Right atrium auricular region (tissue), 2 donors: ENCODE measurements around the gene HSD17B12. TPM values are rescaled to one million over a fixed set of nuclear protein-coding genes. Genes with fewer than 3 reads are reported as not detected.

Experiments used
- DNase-seq: peaks from one replicate; pipeline ENCODE4 v3.0.0-alpha.2; 2019; ENCODE audit warnings: low spot score
- H3K27ac ChIP-seq, 2 donors: fragments of 200-600 bp; sonication (generic); 1 replicate in 1 of 2; 2 replicates in 1 of 2; pipeline ENCODE4 v1.5.1; 2016 to 2019
- H3K27me3 ChIP-seq, 2 donors: fragments of 200-600 bp; sonication (generic); one replicate each; pipeline versions ENCODE4 v1.5.1 to v1.6.0; 2017 to 2019
- H3K36me3 ChIP-seq: fragments of 200-600 bp; sonication (generic); one replicate; pipeline ENCODE4 v1.5.1; 2016
- H3K4me1 ChIP-seq, 2 donors: fragments of 200-600 bp; sonication (generic); one replicate each; pipeline versions ENCODE4 v1.5.1 to v1.6.0; 2017 to 2019
- H3K4me3 ChIP-seq, 2 donors: fragments of 200-600 bp; sonication (generic); 1 replicate in 1 of 2; 2 replicates in 1 of 2; pipeline ENCODE4 v1.5.1; 2017 to 2019; ENCODE audit warnings: mild to moderate bottlenecking in 1 of 2, moderate library complexity in 1 of 2
- H3K9me3 ChIP-seq, 2 donors: fragments of 200-600 bp; sonication (generic); one replicate each; pipeline ENCODE4 v1.5.1; 2019
- total RNA-seq, 2 donors: library from RNA; depleted of rRNA; stranded (reverse); fragments of >200 nt; gene quantifications; one replicate each; pipeline ENCODE4 v1.1.0, GENCODE V29; 2016
- TF ChIP-seq, protein P1 (sequence below), 2 donors: fragments of 200-600 bp; sonication (generic); IDR thresholded peaks; one replicate each; pipeline ENCODE4 v1.5.1; 2019; ENCODE audit warnings: antibody characterized with exemption in 2 of 2

Gene HSD17B12
- total RNA-seq, 2 donors from 2014 or later: 61.4 to 108 TPM

DNA sequence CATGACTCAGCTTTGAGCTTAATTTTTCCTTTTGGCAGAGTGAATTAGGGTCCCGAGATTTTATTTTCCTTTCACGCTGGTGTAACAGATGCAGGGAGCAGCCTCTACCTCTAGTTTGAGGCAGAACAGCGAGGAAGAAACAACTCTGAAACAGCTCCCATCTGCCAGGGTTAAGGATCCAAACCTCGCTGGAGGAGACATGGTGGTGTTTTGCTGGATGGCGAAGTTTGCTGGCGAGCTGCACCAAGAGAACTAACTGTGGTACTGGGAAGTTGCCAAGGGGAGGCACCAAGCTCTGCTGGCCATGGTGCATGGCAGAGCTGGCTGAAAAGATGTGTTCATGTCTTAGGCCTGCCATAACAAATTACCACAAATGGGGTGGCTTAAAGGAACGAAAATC lies 192.5 kb downstream of the HSD17B12 start:
- TF ChIP-seq, protein P1, sequence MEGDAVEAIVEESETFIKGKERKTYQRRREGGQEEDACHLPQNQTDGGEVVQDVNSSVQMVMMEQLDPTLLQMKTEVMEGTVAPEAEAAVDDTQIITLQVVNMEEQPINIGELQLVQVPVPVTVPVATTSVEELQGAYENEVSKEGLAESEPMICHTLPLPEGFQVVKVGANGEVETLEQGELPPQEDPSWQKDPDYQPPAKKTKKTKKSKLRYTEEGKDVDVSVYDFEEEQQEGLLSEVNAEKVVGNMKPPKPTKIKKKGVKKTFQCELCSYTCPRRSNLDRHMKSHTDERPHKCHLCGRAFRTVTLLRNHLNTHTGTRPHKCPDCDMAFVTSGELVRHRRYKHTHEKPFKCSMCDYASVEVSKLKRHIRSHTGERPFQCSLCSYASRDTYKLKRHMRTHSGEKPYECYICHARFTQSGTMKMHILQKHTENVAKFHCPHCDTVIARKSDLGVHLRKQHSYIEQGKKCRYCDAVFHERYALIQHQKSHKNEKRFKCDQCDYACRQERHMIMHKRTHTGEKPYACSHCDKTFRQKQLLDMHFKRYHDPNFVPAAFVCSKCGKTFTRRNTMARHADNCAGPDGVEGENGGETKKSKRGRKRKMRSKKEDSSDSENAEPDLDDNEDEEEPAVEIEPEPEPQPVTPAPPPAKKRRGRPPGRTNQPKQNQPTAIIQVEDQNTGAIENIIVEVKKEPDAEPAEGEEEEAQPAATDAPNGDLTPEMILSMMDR (IDR thresholded peaks at IDR 0.05): no peak
- H3K36me3 ChIP-seq: no peaks in the 10 kb centered on the region
- no peaks in the 10 kb centered on the region for H3K4me1 ChIP-seq
- no peaks in the 10 kb centered on the region for H3K9me3 ChIP-seq
- no peak for DNase-seq
- H3K27ac ChIP-seq: no peak overlapping the region
- no peak overlapping the region for H3K4me3 ChIP-seq
- H3K27me3 ChIP-seq: no peaks in the 10 kb centered on the region

DNA sequence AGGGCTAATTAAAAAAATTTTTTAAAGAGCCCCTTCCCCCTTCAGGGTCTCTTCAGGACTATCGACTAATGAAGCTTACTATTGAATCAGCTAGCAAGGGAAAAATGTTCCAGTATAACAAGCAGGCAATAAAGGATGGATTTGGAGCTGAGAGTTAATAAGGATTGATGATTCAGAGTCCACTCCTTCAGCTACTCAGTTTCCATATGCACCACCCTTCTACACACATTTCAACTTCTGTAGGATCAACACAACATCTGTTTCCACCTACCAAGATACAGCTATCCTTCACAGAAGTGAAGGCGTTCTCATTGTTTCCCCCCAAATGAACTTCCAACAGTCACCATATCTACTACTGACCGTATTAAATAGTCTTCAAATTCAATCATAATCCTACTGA lies 193.5 kb downstream of the HSD17B12 start:
- no peak for DNase-seq
- H3K4me1 ChIP-seq: no peaks in the 10 kb centered on the region
- H3K9me3 ChIP-seq: no peaks in the 10 kb centered on the region
- TF ChIP-seq, protein P1 (IDR thresholded peaks at IDR 0.05): no peak
- no peaks in the 10 kb centered on the region for H3K27me3 ChIP-seq
- H3K4me3 ChIP-seq: no peak overlapping the region
- H3K36me3 ChIP-seq: no peaks in the 10 kb centered on the region
- no peak overlapping the region for H3K27ac ChIP-seq

DNA sequence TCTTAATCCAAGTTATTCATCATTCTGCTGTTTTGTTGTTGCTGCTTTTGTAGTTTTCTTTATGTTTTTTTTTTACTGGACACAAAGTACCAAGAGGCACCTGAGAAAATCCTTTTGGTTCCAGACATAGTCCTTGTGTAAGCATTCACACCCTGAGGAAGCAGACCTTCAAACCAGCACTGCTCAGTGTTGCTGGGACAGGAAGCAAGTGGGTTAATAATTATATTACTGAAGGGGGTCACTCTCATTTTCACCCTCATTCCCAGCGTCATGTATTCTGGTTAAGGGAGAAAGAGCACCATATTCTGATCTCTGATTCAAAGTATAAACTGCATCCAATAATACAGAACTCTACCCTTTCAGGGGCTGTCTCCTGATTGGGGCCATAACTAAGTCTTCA lies 194.2 kb downstream of the HSD17B12 start:
- no peak overlapping the region for H3K27ac ChIP-seq
- no peak for DNase-seq
- no peaks in the 10 kb centered on the region for H3K27me3 ChIP-seq
- H3K4me3 ChIP-seq: no peak overlapping the region
- no peaks in the 10 kb centered on the region for H3K4me1 ChIP-seq
- TF ChIP-seq, protein P1 (IDR thresholded peaks at IDR 0.05): no peak
- no peaks in the 10 kb centered on the region for H3K36me3 ChIP-seq
- no peaks in the 10 kb centered on the region for H3K9me3 ChIP-seq

DNA sequence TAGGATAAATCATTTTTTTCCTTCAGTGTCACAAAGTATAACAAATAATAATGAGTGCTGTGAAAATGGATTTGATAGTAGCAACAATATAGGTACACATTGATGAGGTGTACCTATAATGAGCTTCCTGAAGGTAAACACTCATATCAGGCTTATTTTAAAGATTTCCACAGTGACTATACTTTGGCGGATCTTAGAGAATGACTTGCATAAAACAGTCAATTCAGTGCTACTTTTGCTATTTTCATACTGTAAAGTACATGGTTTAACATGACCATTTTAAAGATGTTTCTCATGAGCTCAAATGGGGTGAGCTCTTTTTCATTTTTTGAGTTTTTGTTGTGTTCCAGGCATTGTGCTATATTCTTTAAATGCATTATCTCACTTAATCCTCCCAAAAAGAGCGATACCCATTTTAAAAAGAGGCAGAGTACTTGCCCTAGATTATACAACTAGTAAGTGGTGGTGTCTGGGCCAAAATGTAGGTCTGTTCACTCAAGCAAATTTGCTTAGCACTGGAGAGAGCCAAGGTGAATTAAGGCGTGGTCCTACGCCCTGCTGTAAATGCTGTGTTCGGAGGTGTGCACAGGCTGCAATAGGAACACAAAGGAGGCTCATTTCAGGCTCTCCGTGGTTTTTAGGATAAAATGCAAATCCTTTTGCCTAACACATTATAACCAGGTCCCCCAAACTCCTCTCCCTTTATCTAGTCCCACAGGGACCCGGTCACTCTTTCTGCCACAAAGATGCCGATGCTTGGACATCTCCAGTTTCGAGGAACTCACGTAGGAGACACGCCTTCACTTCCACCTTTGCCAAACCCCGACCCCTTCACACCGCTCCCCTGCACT lies 199.5 kb downstream of the HSD17B12 start:
- H3K9me3 ChIP-seq: no peaks in the 10 kb centered on the region
- H3K4me3 ChIP-seq: peak overlapping the region; percentile 80 to 89
- TF ChIP-seq, protein P1 (IDR thresholded peaks at IDR 0.05): no peak
- no peak for DNase-seq
- H3K27ac ChIP-seq: peak overlapping the region; percentile 44 to 74
- peaks cover 0 to 15% of the 10 kb centered on the region in 2 donors for H3K4me1 ChIP-seq
- no peaks in the 10 kb centered on the region for H3K27me3 ChIP-seq
- peaks cover 25% of the 10 kb centered on the region for H3K36me3 ChIP-seq

DNA sequence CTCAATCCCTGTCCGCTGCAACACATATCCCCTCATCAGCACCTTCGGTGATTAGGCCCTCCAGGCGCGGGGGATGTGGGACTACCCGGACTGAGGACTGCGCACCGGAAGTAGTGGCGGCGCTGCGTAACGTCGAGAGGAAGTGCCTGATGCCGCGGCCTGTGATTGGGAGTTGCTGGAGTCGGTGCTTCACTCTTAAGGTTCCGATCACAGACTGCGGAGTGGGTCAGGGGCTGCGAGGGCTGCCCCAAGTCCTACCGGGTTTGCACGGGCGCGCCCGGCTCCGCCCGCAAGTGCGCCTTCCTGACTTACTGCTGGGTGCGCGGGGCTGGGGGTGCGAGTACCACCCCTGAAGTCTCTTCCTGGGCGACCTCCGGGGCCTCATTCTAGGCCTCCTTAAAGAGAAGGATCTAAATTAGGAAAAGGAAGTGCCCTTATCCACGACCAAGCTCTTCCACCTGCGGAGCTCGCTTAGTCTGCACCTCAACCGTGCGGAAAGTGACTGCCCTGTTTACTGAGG lies 200.2 kb downstream of the HSD17B12 start, which contains the start of gene ALKBH3:
Gene ALKBH3 (plus strand): TSS at position 192 of the 520 bp plus-strand sequence. CDS start 1,822 bp downstream, outside the sequence.
- Histone ChIP-seq H3K4me1 (peaks cover 0 to 15% of the 10 kb centered on the region in 2 donors), H3K36me3 (peaks cover 32% of the 10 kb centered on the region), H3K27ac (peak within 1 kb of the TSS; percentile 44 to 74), H3K4me3 (peak within 1 kb of the TSS; percentile 80 to 89), H3K9me3 (no peaks in the 10 kb centered on the region), H3K27me3 (no peaks in the 10 kb centered on the region)
- TF ChIP-seq, protein P1 (IDR thresholded peaks at IDR 0.05): peak in 1 of 2 donors; percentile 32
- DNase-seq: peak; percentile 95
